NOMO-1 treated with dmso at 0.1 percent for 144 hours (cell line): ENCODE results near the gene EXOSC3.

Experiments used
- DNase-seq: peaks from one replicate; lab custom pipeline; 2025; ENCODE audit not compliant: unreplicated experiment; lab: John Stamatoyannopoulos, UW

EXOSC3 gene

GRCh38 chr9:37739222-37739621 lies 45.6 kb downstream of the EXOSC3 start:
- DNase-seq, result no peak

- DNase-seq, result no peak
These were observed 51.9 kb downstream of the EXOSC3 start for GRCh38 chr9:37732952-37733351.

- DNase-seq, result no peak
These were observed 52.6 kb downstream of the EXOSC3 start for GRCh38 chr9:37732086-37732741.

- no peak for DNase-seq
These were observed 54.0 kb downstream of the EXOSC3 start for GRCh38 chr9:37730839-37731238.

- DNase-seq, result no peak
These were observed 54.6 kb downstream of the EXOSC3 start for GRCh38 chr9:37730256-37730655.
